GM12878 (cell line): Measurements from ENCODE around the gene AGER. TPM values are rescaled to one million over a fixed set of nuclear protein-coding genes. Genes with fewer than 3 reads are reported as not detected.

ENCODE experiments used
- ATAC-seq: fragments of 200-7000 bp; cut with Tn5 transposase; 3 replicates; pipeline ENCODE4 v1.9.1; 2020; ENCODE audit warnings: mild to moderate bottlenecking, moderate library complexity
- BruUV-seq: library from RNA; stranded (reverse); fragments of 400-500 nt; replicated peaks from 2 replicates; lab custom pipeline; 2021; lab: Mats Ljungman, UMichigan
- CTCF ChIA-PET: fragments of 300-600 bp; sonication (Branson Sonifier 250); formaldehyde crosslinking; extraction: SDS; loops from one replicate; lab custom pipeline; 2021; ENCODE audit warnings: inconsistent platforms; lab: Yijun Ruan, JAX
- POLR2A ChIA-PET: fragments of 350-600 bp; formaldehyde crosslinking; extraction: SDS; loops from one replicate; lab custom pipeline; 2021; ENCODE audit warnings: inconsistent platforms; lab: Charles Lee
- RAD21 ChIA-PET: fragments of 300-600 bp; sonication (Branson Sonifier 250); formaldehyde crosslinking; loops from one replicate; lab custom pipeline; 2023; ENCODE audit warnings: antibody characterized with exemption; ENCODE audit not compliant: unreplicated experiment; lab: Charles Lee
- SMC1A ChIA-PET: fragments of 300-600 bp; sonication (Branson Sonifier 250); formaldehyde crosslinking; loops from one replicate; lab custom pipeline; 2023; ENCODE audit not compliant: unreplicated experiment, uncharacterized antibody; lab: Charles Lee
- DNase-seq: peaks from one replicate; pipeline ENCODE4 v3.0.0-alpha.2; 2011; ENCODE audit warnings: low read depth, low spot score
- FAIRE-seq: peaks from 3 replicates; lab custom pipeline; 2011; peaks lifted over from hg19 to GRCh38; lab: Jason Lieb, UNC
- H2AFZ ChIP-seq: 2 replicates; pipeline ENCODE4 v1.6.0; 2011; ENCODE audit warnings: low read depth, low read length, control low read depth; ENCODE audit not compliant: control insufficient read depth
- H3K27ac ChIP-seq: 2 replicates; pipeline ENCODE4 v1.5.1; 2011; ENCODE audit warnings: control low read depth; ENCODE audit not compliant: control insufficient read depth, insufficient read depth
- H3K27me3 ChIP-seq, 2 experiments: replicated peaks in 1 of 2; 2 replicates each; pipeline versions ENCODE4 v1.6.0 to v1.6.1; 2011; ENCODE audit warnings: low read length in 1 of 2; ENCODE audit not compliant: control insufficient read depth in 2 of 2, insufficient read depth in 2 of 2
- H3K36me3 ChIP-seq, 2 experiments: 2 replicates each; pipeline ENCODE4 v1.5.1; 2011; ENCODE audit warnings: low read length in 1 of 2; ENCODE audit not compliant: control insufficient read depth in 2 of 2, insufficient read depth in 2 of 2
- H3K4me1 ChIP-seq: 2 replicates; pipeline ENCODE4 v1.6.1; 2011; ENCODE audit warnings: mild to moderate bottlenecking, low read length, moderate library complexity, mixed read lengths; ENCODE audit not compliant: control insufficient read depth, insufficient read depth
- H3K4me2 ChIP-seq: 2 replicates; pipeline ENCODE4 v1.6.0; 2011; ENCODE audit warnings: control low read depth; ENCODE audit not compliant: control insufficient read depth, insufficient read depth
- H3K4me3 ChIP-seq: fragments of 200-600 bp; sonication (generic); 2 replicates; pipeline ENCODE4 v1.5.1; 2016
- H3K79me2 ChIP-seq: 2 replicates; pipeline ENCODE4 v1.6.0; 2011; ENCODE audit warnings: low read length; ENCODE audit not compliant: control insufficient read depth, insufficient read depth
- H3K9ac ChIP-seq: 2 replicates; pipeline ENCODE4 v1.8.0; 2011; ENCODE audit warnings: low read length, control low read depth, mixed read lengths; ENCODE audit not compliant: control insufficient read depth, insufficient read depth
- H3K9me3 ChIP-seq: replicated peaks from 3 replicates; pipeline ENCODE4 v1.5.1; 2011; ENCODE audit warnings: mild to moderate bottlenecking, low read length; ENCODE audit not compliant: control insufficient read depth, insufficient read depth
- H4K20me1 ChIP-seq: 2 replicates; pipeline ENCODE4 v1.6.0; 2011; ENCODE audit not compliant: control insufficient read depth, insufficient read depth
- CREB1 ChIP-seq: IDR thresholded peaks from 2 replicates; pipeline ENCODE4 v1.6.1; 2012; ENCODE audit warnings: low read depth, mild to moderate bottlenecking, inconsistent platforms
- EED ChIP-seq: sonication (generic); IDR thresholded peaks from 2 replicates; pipeline ENCODE4 v1.6.1; 2016; ENCODE audit warnings: antibody characterized with exemption, low read depth
- ETV6 ChIP-seq, 2 experiments: fragments of 450-650 bp in 1 of 2; IDR thresholded peaks in 1 of 2; conservative IDR thresholded peaks in 1 of 2; 2 replicates each; pipeline ENCODE4 v1.6.1; 2014; ENCODE audit warnings: antibody characterized with exemption in 1 of 2, borderline replicate concordance in 1 of 2, low read depth in 1 of 2, mild to moderate bottlenecking in 1 of 2, moderate library complexity in 1 of 2
- JUND ChIP-seq: IDR thresholded peaks from 2 replicates; pipeline ENCODE4 v1.6.1; 2012; ENCODE audit warnings: low read depth, mild to moderate bottlenecking, low read length, improper control_type of control experiment, moderate library complexity
- MYB ChIP-seq: fragments of 150-350 bp; IDR thresholded peaks from 2 replicates; pipeline ENCODE4 v1.6.1; 2014; ENCODE audit warnings: mild to moderate bottlenecking, low read depth, low read length, borderline replicate concordance
- POLR2AphosphoS5 ChIP-seq: IDR thresholded peaks from 2 replicates; pipeline ENCODE4 v1.6.1; 2011; ENCODE audit warnings: mild to moderate bottlenecking, low read length, inconsistent platforms
- SMAD5 ChIP-seq: IDR thresholded peaks from 2 replicates; pipeline ENCODE4 v1.6.1; 2016; ENCODE audit warnings: antibody characterized with exemption, low read depth
- ZNF622 ChIP-seq: fragments of 450-650 bp; IDR thresholded peaks from 2 replicates; pipeline ENCODE4 v1.6.1; 2017; ENCODE audit warnings: mild to moderate bottlenecking, inconsistent platforms
- ZZZ3 ChIP-seq: IDR thresholded peaks from 2 replicates; pipeline ENCODE4 v1.6.1; 2011; ENCODE audit warnings: low read depth; ENCODE audit not compliant: control insufficient read depth, insufficient read length
- WGBS: methylation state at CpG from one replicate; pipeline ENCODE4 v1.1.6; 2016; ENCODE audit warnings: low lambda C conversion rate; ENCODE audit not compliant: insufficient replicate concordance, insufficient coverage; ENCODE audit errors: missing lambda C conversion rate; 5-methylcytosine and 5-hydroxymethylcytosine counted together
- in situ Hi-C: fragments of 300-500 bp; cut with MboI; formaldehyde crosslinking; loops from 9 replicates; pipeline ENCODE4 v1.14.3; 2018; ENCODE audit warnings: mixed read lengths
- intact Hi-C: fragments of 100-400 bp; cut with micrococcal nuclease; formaldehyde crosslinking; loops from one replicate; pipeline ENCODE4 v1.14.2; 2022; ENCODE audit not compliant: unreplicated experiment
- polyA plus RNA-seq, 11 experiments: library from polyadenylated mRNA; depleted of rRNA in 4 of 11; unstranded in 6 of 11; stranded (reverse) in 5 of 11; fragments of >200 nt; fragmentation: Nextera tagmentation in 4 of 11; fragmentation: Illumina TruSeq in 1 of 11; extraction: Ambion mirVana in 4 of 11; extraction: Trizol in 1 of 11; gene quantifications; 1 replicate in 1 of 11; 2 replicates in 10 of 11; pipeline versions ENCODE4 v1.2.1 to v1.2.3, GENCODE V29; 2011 to 2016; ENCODE audit warnings: inconsistent platforms in 2 of 11, missing spikeins in 2 of 11, low read depth in 1 of 11
- total RNA-seq, 4 experiments: library from RNA; depleted of rRNA in 3 of 4; stranded (reverse); fragments of >200 nt in 3 of 4; fragmentation: Illumina TruSeq in 1 of 4; extraction: Trizol in 1 of 4; gene quantifications; 2 replicates each; pipeline versions ENCODE4 v1.2.1 to v1.2.3, GENCODE V29; 2013 to 2021
- TF ChIP-seq, protein P1 (sequence below): fragments of 450-650 bp; IDR thresholded peaks from 2 replicates; pipeline ENCODE4 v1.6.1; 2017; ENCODE audit warnings: mild to moderate bottlenecking, low read depth, inconsistent platforms; ENCODE audit not compliant: poor library complexity, severe bottlenecking
- TF ChIP-seq, protein P2 (sequence below): fragments of 450-650 bp; IDR thresholded peaks from 2 replicates; pipeline ENCODE4 v1.6.1; 2017; ENCODE audit warnings: antibody characterized with exemption, mild to moderate bottlenecking, moderate library complexity
- TF ChIP-seq, protein P3 (sequence below): IDR thresholded peaks from 2 replicates; pipeline ENCODE4 v1.6.1; 2012; ENCODE audit warnings: mild to moderate bottlenecking, low read depth, low read length

The AGER gene
- total and polyA plus RNA-seq, 10 of the 15 experiments (the other 5 are each of a cell fraction or from before 2014, with no cell fraction given), result 1.1 to 18.2 (median 3.9) TPM

DNA sequence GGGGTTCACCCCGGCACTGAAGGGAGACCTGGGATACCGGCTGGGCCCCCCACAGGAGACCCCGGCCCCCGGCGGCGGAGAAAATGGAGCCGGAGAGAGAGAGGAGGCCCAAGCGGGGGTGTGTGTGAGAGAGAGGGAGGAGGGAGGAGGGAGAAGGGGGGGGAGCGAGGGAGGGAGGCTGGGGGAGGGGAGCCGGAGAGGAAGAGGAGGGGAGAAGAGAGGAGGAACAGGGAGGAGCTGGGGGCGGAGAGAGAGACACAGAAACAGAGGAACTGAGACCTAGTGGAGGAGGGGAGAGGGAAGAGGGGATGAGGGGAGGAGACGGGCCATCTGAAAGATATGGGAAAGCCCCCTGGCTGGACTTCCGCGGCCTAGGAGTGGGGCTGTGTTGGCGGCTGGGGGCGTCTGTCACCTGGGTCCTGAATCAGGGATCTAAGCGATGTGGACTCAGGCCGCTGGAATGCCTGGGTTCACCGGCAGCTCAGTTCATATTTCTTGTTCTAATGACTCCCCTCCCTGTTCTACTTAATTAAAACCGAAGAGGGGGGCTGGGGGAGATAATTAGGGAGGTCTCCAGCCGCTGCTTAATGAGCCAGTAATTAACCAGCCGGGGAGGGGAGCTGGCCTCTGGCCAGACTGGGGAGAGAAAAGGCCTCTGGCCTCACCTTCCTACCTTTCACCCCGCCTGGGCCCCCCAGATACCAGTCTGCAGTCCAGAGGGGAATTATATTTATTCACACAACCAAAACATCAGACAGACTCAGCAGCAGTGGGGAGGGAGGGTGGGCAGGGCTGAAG lies 6.2 kb upstream of the AGER start, which contains the start of gene PBX2:
Gene PBX2 (minus strand): TSS at position 149 of the 798 bp plus-strand sequence. CDS start 287 bp downstream, outside the sequence.
- peak within 1 kb of the TSS; percentile 99 for H3K4me2 ChIP-seq
- in situ Hi-C loops, result no loop called here
- ChIA-PET CTCF (interaction anchor here (0.8 to 1.0 kb wide), 3 partner anchors 11 to 71 kb away, joined by 3 to 4 read pairs (median 3); no protein-coding TSS in a partner anchor), RAD21 (interaction anchor here (1.0 to 3.7 kb wide), 5 partner anchors 11 to 61 kb away, joined by 3 to 27 read pairs (median 6); partner anchors contain the start of genes ATF6B, FKBPL, PRRT1 and RNF5), SMC1A (interaction anchor here (4.2 to 4.3 kb wide), 2 partner anchors 13 to 61 kb away, joined by 24 to 41 read pairs; partner anchors contain the start of genes AGPAT1, ATF6B, FKBPL and RNF5), POLR2A (interaction anchor here (0.6 to 7.0 kb wide), 8 partner anchors 12 to 956 kb away, joined by 3 to 123 read pairs (median 4); partner anchors contain the start of genes AGPAT1, ATF6B, EGFL8 and FKBPL)
- H3K9ac ChIP-seq, result peak within 1 kb of the TSS; percentile 99
- ATAC-seq (peak; percentile 79), FAIRE-seq (peak; percentile 76), DNase-seq (peak; percentile 91)
- H4K20me1 ChIP-seq, result no peaks in the 10 kb centered on the region
- peak within 1 kb of the TSS; percentile 90 for H3K4me3 ChIP-seq
- peaks cover 39% of the 10 kb centered on the region for H3K4me1 ChIP-seq
- intact Hi-C loops, result loop anchor here (1.0 to 2.0 kb wide), 2 partner anchors 13 to 60 kb away; partner anchors contain the start of genes AGPAT1 and FKBPL
- peaks cover 0 to 6% of the 10 kb centered on the region in 2 experiments; a peak in 3 of 4 replicates for H3K36me3 ChIP-seq
- no peaks in the 10 kb centered on the region for H3K9me3 ChIP-seq
- BruUV-seq, result TSS peak; percentile 93
- H3K27me3 ChIP-seq, result no peaks in the 10 kb centered on the region
- no peak within 1 kb of the TSS for H2AFZ ChIP-seq
- WGBS, result 2% methylated on average over 13 of the region's 23 CpGs
- H3K79me2 ChIP-seq, result peaks cover 59% of the 10 kb centered on the region
- H3K27ac ChIP-seq, result peak within 1 kb of the TSS; percentile 100
- TF ChIP-seq JUND (no peak), POLR2AphosphoS5 (peak; percentile 80; the same call in 1 of the 2 replicates), ZZZ3 (no peak), ETV6 (conservative IDR thresholded peaks at IDR 0.05 in 1 of 2, IDR thresholded peaks at IDR 0.05 in 1 of 2; ENCODE audit: borderline replicate concordance in 1 of 2, low read depth in 1 of 2) (0 out of 4 replicates have a peak, but pooled peaks of 1 of the 2 experiments have one; percentile 14), EED (peak; percentile 81), SMAD5 (no peak), CREB1 (no peak), MYB (no peak), ZNF622 (no peak)
- TF ChIP-seq, protein P1, sequence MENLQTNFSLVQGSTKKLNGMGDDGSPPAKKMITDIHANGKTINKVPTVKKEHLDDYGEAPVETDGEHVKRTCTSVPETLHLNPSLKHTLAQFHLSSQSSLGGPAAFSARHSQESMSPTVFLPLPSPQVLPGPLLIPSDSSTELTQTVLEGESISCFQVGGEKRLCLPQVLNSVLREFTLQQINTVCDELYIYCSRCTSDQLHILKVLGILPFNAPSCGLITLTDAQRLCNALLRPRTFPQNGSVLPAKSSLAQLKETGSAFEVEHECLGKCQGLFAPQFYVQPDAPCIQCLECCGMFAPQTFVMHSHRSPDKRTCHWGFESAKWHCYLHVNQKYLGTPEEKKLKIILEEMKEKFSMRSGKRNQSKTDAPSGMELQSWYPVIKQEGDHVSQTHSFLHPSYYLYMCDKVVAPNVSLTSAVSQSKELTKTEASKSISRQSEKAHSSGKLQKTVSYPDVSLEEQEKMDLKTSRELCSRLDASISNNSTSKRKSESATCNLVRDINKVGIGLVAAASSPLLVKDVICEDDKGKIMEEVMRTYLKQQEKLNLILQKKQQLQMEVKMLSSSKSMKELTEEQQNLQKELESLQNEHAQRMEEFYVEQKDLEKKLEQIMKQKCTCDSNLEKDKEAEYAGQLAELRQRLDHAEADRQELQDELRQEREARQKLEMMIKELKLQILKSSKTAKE, result peak; percentile 77
- TF ChIP-seq, protein P2, sequence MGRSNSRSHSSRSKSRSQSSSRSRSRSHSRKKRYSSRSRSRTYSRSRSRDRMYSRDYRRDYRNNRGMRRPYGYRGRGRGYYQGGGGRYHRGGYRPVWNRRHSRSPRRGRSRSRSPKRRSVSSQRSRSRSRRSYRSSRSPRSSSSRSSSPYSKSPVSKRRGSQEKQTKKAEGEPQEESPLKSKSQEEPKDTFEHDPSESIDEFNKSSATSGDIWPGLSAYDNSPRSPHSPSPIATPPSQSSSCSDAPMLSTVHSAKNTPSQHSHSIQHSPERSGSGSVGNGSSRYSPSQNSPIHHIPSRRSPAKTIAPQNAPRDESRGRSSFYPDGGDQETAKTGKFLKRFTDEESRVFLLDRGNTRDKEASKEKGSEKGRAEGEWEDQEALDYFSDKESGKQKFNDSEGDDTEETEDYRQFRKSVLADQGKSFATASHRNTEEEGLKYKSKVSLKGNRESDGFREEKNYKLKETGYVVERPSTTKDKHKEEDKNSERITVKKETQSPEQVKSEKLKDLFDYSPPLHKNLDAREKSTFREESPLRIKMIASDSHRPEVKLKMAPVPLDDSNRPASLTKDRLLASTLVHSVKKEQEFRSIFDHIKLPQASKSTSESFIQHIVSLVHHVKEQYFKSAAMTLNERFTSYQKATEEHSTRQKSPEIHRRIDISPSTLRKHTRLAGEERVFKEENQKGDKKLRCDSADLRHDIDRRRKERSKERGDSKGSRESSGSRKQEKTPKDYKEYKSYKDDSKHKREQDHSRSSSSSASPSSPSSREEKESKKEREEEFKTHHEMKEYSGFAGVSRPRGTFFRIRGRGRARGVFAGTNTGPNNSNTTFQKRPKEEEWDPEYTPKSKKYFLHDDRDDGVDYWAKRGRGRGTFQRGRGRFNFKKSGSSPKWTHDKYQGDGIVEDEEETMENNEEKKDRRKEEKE, result no peak
- TF ChIP-seq, protein P3, sequence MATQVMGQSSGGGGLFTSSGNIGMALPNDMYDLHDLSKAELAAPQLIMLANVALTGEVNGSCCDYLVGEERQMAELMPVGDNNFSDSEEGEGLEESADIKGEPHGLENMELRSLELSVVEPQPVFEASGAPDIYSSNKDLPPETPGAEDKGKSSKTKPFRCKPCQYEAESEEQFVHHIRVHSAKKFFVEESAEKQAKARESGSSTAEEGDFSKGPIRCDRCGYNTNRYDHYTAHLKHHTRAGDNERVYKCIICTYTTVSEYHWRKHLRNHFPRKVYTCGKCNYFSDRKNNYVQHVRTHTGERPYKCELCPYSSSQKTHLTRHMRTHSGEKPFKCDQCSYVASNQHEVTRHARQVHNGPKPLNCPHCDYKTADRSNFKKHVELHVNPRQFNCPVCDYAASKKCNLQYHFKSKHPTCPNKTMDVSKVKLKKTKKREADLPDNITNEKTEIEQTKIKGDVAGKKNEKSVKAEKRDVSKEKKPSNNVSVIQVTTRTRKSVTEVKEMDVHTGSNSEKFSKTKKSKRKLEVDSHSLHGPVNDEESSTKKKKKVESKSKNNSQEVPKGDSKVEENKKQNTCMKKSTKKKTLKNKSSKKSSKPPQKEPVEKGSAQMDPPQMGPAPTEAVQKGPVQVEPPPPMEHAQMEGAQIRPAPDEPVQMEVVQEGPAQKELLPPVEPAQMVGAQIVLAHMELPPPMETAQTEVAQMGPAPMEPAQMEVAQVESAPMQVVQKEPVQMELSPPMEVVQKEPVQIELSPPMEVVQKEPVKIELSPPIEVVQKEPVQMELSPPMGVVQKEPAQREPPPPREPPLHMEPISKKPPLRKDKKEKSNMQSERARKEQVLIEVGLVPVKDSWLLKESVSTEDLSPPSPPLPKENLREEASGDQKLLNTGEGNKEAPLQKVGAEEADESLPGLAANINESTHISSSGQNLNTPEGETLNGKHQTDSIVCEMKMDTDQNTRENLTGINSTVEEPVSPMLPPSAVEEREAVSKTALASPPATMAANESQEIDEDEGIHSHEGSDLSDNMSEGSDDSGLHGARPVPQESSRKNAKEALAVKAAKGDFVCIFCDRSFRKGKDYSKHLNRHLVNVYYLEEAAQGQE, result no peak
